ENCODE data around the gene C2CD5.

DNA sequence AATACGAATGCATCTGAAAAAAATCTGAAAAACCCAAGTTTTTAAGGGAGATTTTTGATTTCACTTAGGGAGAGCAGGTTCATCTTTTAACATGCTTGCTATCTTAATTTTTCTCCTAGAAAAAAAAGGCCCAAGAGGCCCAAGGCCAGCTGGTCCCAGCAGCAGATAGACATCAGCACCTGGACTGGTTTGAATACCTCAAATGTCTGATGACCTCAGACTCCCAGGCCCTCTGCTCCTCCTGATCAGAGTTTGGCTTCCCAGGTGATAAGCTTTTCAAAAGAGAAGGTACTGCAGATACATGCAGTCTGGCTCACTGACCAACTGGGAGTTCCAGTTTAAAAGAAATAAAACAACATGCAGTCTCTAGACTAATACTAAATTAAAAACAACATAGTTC is 82.6 kb downstream of the C2CD5 start:
- no peak for TF ChIP-seq POLR2A (IDR thresholded peaks at IDR 0.05)
- TF ChIP-seq, protein P1, sequence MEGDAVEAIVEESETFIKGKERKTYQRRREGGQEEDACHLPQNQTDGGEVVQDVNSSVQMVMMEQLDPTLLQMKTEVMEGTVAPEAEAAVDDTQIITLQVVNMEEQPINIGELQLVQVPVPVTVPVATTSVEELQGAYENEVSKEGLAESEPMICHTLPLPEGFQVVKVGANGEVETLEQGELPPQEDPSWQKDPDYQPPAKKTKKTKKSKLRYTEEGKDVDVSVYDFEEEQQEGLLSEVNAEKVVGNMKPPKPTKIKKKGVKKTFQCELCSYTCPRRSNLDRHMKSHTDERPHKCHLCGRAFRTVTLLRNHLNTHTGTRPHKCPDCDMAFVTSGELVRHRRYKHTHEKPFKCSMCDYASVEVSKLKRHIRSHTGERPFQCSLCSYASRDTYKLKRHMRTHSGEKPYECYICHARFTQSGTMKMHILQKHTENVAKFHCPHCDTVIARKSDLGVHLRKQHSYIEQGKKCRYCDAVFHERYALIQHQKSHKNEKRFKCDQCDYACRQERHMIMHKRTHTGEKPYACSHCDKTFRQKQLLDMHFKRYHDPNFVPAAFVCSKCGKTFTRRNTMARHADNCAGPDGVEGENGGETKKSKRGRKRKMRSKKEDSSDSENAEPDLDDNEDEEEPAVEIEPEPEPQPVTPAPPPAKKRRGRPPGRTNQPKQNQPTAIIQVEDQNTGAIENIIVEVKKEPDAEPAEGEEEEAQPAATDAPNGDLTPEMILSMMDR (IDR thresholded peaks at IDR 0.05), result no peak
- no peak for TF ChIP-seq EP300 (IDR thresholded peaks at IDR 0.05; ENCODE audit: low read depth)

All from transverse colon (tissue), 3 donors.